HuH-7 (cell line): ENCODE data around the gene PLN.

Experiments
- DNase-seq: peaks from one replicate; pipeline ENCODE4 v3.0.0; 2011; ENCODE audit warnings: low spot score

PLN gene

DNA sequence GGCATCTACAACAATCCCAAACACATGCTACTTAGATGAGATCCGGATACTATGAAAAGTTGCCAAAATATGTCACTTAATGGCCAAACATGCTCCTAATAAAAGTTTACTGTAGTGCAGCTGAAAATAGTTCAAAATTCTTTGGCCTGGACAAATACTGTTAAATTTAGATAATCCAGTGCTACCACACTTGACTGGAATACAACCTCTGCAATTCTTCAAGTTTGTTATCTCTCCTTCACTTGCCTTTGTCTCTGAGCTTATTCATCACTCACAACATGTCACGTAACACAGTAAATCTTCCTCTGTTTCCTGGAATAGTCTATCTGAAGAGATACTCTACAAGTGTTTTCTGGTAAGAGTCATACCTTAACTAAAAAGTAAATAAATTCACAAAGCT is 10.5 kb upstream of the PLN start:
- DNase-seq = no peak

DNA sequence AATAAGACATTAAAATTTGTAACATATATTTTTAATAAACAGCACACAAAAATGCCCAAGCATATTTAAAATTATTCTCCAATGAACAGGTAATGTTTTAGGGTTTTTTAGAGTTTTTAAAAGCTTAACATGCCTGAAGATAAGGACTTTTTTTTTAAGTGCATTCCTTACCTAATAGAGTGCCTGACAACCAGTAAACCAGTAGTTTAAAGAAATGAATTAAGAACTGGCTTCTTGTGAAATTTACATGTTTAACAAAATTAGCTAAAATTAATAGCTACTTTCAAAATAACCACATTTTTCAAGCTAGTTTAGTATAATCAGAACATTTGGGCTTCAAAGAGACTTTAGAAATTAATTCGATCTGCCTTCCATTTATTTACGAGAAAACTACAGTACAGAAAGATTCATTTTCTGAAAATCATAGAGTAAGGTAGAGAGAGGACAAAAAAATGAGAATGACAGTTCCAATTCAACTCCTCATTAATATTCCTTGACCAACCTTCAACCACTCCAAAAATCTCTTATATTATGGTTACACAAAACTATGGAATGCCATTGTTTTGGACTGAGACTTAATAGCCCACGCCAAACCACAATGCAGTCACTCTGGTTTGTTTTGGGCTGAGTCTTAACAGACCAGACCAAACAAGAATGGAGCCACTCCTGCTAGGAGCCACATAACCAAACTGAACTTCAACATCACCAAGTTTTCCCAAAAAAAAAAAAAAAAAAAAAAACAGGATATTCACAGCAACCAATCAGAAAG is 5.7 kb upstream of the PLN start:
- DNase-seq = no peak

DNA sequence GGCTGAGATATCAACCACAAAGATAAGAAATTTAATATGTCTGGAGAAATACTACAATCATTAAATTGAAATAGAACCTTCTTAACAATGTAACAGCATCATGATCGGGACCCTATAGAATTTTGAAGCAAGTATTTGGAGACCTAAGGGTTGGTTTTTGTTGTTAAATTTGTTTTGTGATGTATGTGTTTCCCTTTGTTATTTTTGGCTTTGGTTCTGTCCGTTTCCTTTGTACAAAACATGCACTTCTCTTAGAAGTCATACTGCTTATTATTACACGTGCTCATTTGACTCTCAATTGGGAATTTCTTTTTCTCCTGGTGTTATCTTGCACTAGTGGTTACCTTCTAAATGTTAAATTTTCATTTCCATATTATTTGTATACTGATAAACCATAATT is 4.0 kb upstream of the PLN start:
- no peak for DNase-seq

DNA sequence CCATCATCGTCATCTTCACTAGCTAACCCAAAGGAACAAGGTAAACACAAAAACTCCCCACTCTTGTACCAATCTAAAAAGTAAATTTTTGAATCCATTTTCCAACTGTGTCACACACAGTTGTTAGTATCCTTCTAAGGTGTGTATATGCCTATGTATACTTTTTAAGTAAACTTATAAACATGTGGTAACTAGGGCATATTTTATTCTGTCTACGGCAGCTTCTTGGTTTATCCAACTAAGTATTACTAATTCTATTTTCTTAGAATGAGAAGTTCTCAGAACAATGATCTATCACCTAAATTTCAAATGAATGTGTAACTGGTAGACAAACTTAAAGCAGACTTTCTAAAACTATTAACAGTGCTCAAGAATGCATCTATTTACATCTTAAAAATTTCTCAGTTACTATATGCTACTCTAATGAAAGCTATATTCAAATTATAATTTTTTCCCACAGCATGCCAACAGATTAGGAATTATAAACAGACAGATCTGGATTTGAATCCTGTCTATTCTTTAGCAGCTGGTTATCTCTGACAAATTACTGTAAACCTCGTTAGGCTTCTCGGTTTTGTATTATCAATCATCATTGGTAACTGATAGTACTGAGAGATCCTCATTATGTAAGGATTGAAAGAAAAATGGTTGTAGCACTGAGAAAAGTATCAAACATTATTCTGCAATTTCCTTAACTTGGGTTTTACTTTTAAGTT is 1.8 kb upstream of the PLN start:
- DNase-seq = no peak

DNA sequence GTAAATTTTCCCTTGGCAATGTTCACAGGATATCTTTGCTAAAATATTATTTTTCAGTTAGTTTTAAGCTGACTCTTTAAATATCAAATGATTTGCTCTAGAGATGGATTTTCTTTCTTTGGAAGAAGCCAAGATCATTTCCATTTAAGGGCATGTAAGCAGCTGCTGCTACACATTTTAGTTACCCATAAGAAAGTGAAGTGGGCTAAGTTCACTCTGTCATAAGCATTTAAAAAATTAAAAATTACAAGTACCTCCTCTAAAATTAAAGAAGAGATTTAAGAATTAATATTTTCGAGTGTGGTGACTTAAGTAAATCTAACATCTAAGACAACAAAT is 1.2 kb upstream of the PLN start:
- DNase-seq = no peak

DNA sequence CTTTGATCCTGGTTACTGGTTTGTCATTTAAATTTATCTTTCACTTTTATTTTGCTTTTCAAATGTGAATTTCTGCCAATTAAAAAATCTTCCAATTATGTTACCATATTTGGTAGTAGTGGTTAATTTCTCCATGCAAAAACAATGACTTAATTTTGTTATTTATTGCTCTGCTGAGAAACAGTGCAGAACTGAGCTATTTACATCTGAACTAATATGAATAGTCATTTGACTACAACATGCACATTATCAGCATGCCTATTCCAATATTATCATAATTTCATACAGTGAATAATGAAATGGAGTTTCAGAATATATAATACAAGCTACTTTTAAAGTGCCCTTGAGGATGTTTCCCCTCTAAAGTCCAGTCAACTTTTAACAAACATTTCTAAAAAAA is 517 bp downstream of the PLN start:
- no peak for DNase-seq

DNA sequence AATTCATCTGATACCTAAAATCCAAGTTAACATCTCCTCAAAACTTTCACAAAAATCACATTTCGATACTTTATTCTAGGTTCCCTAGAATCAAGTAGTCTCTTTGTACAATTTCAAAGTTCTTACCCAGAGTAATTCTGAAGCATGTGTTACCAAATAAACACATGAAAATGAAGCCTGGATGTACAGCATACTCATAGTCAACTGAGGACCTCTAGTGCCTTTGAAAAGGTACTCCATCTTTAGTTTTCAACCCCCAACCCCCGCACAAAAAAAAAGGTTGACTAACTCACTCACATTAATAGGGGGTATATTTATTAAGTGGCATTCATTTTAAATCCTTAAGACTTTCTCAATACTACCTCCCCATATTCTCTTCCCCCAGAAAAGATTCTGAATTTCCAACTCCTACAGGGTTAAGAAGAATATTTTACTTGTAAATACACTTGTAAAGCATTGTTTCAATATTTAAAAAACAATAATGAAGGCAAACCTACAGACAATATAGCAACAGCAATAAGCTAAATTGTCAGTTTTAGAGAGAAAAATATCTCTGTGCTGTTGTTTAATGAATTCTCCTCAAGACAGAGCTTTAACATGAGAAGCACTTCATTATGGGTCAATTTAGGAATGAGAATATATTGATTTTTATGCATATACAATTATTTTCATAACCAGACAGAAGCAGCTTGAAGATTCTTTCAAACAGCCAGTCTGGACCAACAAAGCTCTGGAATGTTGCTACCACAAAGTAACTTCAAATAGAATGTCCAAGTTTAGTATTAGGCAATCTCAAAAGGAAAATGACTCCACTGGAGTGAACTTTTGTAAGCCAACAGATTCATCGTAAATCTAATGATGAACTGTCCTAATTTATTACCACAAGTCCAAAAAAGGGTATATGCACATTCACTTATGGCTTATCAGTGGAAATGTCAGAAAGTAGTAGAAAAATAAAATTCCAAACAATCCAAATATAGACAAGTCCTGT is 3.3 kb downstream of the PLN start:
- peak; percentile 10 for DNase-seq

DNA sequence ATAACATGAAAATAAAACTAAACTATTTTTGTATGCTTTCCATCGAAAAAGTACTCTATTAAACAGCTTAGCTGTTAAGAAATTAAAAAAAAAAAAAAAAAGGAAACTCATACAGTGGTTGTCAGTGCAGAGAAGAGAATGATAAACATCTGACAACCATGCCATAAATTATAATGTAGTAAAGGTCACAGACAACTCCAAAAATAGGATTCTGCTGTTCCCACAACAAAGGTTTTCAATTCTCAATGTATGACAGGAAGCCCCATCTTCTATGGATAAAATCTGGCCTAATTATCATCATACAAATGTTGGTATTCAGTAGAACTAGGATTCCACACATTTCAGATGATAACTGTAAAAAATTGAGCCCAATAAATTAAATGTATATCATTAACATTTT is 5.0 kb downstream of the PLN start:
- DNase-seq = no peak

DNA sequence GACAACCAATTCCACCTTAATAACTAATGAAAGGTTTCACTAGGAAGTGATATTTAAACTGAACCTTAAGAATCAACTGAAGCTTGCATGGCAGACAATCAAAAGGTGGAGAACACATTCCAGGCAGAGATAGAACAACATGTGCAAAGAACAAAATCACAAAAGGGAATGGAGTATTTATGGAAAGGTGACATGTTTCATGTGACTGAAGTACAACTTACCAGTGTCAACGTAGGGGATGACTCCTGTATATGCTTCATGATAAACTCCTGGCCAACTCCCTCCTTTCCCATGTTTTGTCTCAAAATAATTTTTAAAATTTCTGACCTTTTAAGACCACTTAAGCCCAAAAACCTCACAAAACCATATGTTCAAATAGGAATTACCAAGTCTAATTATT is 6.6 kb downstream of the PLN start:
- DNase-seq = no peak

DNA sequence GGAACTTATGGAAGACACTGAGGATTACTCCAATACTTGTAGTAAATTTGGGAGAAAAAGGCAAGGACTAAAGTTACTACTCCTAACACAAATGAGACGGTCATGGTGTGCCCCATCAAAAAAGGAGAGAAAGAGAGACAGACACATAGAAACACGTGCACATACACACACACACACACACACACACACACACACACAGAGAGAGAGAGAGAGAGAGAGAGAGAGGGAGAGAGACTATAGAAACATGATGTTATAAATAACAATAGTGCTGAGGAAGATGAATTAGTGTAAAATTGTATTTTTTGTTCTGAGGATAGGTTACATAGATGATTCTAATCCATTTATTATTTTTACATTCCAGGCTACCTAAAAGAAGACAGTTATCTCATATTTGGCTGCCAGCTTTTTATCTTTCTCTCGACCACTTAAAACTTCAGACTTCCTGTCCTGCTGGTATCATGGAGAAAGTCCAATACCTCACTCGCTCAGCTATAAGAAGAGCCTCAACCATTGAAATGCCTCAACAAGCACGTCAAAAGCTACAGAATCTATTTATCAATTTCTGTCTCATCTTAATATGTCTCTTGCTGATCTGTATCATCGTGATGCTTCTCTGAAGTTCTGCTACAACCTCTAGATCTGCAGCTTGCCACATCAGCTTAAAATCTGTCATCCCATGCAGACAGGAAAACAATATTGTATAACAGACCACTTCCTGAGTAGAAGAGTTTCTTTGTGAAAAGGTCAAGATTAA is 10.5 kb downstream of the PLN start:
- DNase-seq = no peak

DNA sequence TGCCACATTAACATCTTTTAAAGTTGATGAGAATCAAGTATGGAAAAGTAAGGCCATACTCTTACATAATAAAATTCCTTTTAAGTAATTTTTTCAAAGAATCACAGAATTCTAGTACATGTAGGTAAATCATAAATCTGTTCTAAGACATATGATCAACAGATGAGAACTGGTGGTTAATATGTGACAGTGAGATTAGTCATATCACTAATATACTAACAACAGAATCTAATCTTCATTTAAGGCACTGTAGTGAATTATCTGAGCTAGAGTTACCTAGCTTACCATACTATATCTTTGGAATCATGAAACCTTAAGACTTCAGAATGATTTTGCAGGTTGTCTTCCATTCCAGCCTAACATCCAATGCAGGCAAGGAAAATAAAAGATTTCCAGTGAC is 11.6 kb downstream of the PLN start:
- no peak for DNase-seq

DNA sequence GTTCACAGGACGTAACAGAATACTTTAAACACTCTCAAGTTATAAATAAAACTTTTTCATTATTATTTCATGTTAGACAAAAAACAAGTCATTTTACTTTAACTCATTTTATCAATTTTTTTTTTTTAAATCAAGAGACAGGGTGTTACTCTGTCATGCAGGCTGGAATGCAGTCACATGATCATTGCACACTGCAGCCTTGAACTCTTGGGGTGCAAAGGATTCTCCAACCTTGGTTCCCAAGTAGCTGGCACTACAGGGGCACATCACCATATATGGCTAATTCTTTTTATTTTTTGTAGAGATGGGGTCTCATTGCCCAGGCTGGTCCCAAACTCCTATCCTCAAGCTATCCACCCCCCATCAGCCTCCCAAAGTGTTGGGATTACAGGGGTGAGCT is 14.2 kb downstream of the PLN start:
- DNase-seq = no peak

DNA sequence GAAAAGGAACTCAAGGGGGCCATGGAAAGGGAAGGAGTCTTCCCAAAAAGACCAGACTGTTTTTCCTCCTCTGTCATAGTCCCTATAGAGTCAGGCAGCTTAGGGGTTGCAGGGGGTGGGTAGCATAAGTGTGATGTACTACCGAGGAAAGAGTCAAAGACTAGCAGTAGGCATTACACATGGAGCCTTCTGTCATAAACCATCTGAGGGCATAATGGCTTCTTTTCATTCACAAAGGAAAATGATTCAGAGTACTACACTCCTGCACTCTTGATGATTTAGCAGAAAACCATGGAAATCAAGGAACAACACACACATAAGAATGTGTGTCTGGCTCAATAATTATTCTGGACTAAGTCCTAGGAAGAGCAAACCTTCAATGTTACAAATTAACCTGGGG is 14.9 kb downstream of the PLN start:
- DNase-seq = no peak

DNA sequence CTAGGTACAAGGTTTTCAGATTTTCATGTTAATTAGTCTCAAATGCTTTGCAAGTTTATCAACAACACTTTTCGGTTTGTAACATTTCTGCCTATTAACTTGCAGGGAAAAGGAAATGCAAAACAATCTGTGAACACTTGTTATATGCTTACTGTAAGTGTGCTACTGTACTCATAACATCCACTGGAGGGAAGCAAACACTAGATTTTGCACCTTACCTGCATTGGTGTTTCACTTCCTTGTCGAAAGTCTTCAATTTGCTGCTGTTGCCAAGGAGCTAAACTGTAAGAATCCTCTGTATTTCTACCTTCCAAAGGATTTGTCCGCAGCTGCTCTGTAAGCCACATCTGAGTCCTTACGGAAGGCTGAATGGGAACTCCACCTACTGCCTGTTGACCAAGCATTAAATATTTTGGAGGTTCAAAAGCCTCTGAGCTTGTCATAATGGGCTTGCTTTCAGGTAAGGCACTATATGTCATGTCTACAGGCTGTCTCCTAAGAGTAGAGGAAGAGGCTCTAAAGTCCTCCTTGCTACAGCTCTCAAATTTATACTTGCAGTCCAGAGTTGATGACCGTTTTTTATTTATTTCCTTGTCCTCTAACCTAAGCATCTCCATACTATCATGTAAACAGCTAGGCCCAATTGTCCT is 17.3 kb downstream of the PLN start:
- DNase-seq = no peak

DNA sequence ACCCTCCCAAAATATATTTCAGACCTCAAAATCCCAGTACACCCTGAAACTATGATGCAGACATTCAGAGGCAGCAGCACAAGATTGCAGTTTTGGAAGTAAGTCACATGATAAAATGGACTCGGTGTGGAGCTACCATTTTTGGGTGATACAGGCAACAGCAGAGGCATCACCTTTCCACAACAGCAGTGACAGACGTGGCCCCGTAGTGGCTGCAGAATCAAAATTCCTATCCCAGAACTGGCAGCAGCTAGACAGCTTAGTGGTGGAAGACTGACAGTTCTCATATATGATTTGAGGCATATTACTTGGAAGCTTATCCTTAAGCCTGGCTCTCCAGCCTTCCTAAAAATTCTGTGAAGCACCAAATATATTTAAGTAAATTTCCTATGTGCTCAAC is 19.9 kb downstream of the PLN start:
- no peak for DNase-seq

DNA sequence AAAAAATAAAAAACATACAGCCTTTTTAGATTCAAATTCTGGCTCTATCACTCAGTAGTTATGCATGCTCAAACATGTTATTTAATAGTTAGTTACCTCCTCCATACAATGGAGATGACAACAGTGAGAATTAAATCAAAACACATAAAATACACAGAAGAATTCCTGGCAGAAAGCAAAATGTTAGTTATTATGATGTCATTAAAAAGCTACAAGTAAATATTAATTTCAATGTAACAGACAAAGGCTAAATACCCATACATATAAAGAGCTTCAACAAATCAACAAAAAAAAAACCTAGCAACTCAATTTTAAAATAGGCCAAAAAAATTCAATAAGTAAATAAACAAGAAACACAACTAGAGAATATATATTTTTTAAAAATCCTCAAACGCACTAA is 21.4 kb downstream of the PLN start:
- no peak for DNase-seq

DNA sequence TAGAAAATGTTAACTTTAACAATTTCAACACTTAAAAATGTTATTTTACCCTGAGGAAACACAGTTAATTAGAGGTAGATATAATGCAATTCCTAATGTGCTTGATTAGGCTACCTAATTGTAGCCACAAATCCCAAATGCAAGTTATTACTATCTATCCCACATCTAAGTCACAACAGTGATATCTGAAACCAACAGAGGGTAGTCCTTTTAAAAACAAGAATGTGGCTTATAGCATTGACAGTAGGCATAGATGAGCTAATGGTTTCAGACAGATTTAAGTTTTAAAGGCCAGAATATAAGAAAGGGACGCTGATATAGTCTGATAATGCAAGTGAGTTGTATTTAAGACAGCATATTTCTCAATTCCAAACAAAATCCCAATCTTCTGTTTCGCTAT is 23.0 kb downstream of the PLN start:
- DNase-seq = no peak

DNA sequence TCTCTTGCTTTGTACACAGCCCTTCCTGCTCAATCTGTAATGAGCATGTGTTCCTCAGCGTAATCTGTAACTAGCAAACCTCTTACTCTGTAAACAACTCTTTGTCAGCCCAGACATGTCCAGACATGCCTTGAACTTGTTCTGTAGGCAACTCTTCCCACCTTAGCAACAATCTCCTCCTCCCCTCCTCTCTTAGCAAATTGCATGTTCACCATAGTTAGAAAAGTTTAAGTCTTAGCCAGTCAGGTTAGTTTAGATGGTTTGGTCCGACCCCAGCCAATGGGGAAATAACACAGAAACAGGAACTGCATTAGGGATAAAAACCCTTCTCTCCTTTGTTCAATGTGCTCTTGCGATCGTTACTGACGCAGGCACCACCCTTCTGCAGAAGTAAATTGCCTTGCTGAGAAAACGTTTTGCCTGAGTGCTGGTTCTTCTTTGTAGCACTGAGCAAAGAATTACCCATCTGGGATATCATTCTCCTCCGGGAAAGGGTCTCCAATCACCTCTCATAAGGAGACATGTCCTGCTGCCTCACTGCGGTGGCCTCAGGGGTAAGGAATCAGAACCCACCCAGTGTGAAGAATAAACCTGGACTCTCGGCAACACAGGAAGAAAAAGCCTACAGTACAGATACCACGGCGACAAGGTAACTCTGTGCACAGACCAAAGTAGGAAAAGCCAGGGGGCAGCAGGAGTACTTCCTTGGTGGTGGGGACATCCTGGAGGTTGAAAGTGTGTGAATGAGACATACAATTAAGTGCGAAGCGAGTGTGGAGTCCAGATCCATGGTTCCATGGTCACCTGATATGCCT is 26.2 kb downstream of the PLN start:
- no peak for DNase-seq

DNA sequence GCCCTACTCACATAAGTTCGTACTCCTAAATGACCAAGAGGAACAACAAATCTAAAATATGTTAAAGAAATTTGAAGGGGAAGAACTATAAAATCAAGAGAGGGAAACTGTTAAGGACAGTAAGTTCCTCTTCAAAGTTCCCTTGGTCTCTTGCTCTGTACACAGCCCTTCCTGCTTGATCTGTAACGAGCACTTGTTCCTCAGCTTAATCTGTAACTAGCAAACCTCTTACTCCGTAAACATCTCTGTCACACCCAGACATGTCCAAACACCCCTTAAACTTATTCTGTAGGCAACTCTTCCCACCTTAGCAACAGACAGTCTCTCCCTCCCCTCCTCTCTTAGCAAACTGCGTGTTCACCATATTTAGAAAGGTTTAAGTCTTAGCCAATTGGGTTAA is 29.9 kb downstream of the PLN start:
- DNase-seq = no peak

DNA sequence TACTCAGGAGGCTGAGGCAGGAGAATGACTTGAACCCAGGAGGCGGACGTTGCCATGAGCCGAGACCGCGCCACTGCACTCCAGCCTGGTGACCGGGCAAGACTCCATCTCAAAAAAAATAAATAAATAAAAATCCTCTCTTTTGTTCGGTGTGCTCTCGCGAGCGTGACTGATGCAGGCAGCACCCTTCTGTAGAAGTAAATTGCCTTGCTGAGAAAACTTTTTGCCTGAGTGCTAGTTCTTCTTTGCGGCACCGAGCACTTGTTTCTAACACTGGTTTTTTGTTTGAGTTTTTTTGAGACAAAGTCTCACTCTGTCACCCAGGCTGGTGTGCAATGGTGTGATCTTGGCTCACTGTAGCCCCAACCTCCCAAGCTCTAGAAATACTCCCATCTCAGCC is 30.5 kb downstream of the PLN start:
- DNase-seq = no peak

DNA sequence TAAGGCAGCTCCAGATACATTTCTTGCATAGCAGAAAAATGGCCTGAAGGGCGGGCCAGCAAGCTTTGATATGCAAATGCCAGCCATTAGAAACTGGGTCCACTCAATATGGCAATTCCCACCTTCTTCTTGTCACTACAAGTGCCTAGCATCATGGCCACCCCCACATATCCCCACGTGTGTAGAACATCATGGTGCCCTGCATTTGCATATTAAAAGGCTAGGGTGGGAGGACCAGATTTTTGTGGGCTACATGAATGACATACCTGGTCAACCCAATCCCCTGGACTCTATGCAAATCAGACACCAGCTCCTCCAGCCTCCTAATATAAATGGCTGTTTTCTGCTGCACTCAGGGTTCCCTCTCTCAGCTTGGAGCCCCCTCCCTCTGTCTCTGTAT is 31.7 kb downstream of the PLN start:
- DNase-seq = no peak
